Measurements from ENCODE around the gene TXNDC9. TPM values are rescaled to one million over a fixed set of nuclear protein-coding genes. Genes with fewer than 3 reads are reported as not detected.
A peak's percentile ranks its signal among the peaks of the same experiment; 100 is the strongest.
"Not testable (repeated sequence)": the region's sequence is repeated elsewhere in the genome, so short reads cannot be mapped to it uniquely, and the experiment has no call there.

Gene TXNDC9
- total and polyA plus RNA-seq, 9 donors = 20.7 to 31.4 (median 24.7) TPM

DNA sequence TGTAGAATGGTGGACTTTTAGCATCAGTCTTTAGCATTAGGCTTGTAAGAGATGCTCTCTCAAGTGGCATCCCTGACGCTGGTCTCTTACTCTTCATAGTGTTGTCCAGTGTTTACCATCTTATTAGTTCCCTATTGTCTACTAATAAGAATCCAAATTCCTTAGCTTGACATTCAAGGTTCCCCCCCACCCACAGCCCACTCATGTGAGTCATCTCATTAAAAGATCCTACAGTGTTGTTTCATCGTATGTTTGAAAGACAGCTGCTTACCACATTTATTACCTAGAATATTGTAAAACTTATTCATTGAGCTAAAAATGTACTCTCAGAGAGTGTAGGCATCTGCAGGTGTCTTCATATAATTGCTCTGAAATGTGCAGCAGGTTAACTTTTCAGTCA is 29.5 kb upstream of the TXNDC9 start:
- Histone ChIP-seq H3K36me3 (ENCODE audit: control insufficient read depth, insufficient read depth, low read length) (peaks cover 35% of the 10 kb centered on the region), H3K4me3 (ENCODE audit: low read length) (no peak overlapping the region), H3K4me1 (ENCODE audit: control insufficient read depth, insufficient read depth, low read length) (no peaks in the 10 kb centered on the region), H3K27me3 (ENCODE audit: control insufficient read depth, insufficient read depth, low read length) (no peaks in the 10 kb centered on the region), H3K27ac (ENCODE audit: low read length) (no peak overlapping the region), H3K9me3 (replicated peaks; ENCODE audit: control insufficient read depth, low read depth, low read length) (no peaks in the 10 kb centered on the region)
- DNase-seq = no peak
- WGBS (ENCODE audit: insufficient coverage) = no CpG with 5 or more reads among the region's 2 CpGs

GRCh38 chr2:99356853-99357252 is 20.7 kb upstream of the TXNDC9 start:
- Histone ChIP-seq H3K4me3 (ENCODE audit: low read length) (no peak overlapping the region), H3K27ac (ENCODE audit: low read length) (no peak overlapping the region), H3K36me3 (ENCODE audit: control insufficient read depth, insufficient read depth, low read length) (peaks cover 2% of the 10 kb centered on the region), H3K9me3 (replicated peaks; ENCODE audit: control insufficient read depth, low read depth, low read length) (no peaks in the 10 kb centered on the region), H3K27me3 (ENCODE audit: control insufficient read depth, insufficient read depth, low read length) (no peaks in the 10 kb centered on the region), H3K4me1 (ENCODE audit: control insufficient read depth, insufficient read depth, low read length) (no peaks in the 10 kb centered on the region)
- DNase-seq = no peak

DNA sequence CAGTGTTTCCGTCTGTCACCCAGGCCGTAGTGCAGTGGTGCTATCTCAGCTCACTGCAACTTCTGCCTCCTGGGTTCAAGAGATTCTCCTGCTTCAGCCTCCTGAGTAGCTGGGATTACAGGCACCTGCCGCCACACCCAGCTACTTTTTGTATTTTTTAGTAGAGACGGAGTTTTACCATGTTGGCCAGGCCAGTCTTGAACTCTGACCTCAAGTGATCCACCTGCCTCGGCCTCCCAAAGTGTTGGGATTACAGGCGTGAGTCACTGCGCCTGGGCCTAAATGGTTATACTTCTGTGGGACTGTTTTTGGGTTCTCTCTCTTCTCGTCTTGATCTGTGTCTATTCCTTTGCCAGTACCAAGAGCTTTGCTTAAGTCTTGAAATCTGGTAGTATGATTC is 18.7 kb upstream of the TXNDC9 start:
- not testable (repeated sequence) for H3K36me3 ChIP-seq (ENCODE audit: control insufficient read depth, insufficient read depth, low read length); H3K4me3 ChIP-seq (ENCODE audit: low read length); H3K4me1 ChIP-seq (ENCODE audit: control insufficient read depth, insufficient read depth, low read length); H3K9me3 ChIP-seq (replicated peaks; ENCODE audit: control insufficient read depth, low read depth, low read length); H3K27me3 ChIP-seq (ENCODE audit: control insufficient read depth, insufficient read depth, low read length); DNase-seq; H3K27ac ChIP-seq (ENCODE audit: low read length)
- WGBS (ENCODE audit: insufficient coverage) = 90% methylated on average over 3 of the region's 8 CpGs

DNA sequence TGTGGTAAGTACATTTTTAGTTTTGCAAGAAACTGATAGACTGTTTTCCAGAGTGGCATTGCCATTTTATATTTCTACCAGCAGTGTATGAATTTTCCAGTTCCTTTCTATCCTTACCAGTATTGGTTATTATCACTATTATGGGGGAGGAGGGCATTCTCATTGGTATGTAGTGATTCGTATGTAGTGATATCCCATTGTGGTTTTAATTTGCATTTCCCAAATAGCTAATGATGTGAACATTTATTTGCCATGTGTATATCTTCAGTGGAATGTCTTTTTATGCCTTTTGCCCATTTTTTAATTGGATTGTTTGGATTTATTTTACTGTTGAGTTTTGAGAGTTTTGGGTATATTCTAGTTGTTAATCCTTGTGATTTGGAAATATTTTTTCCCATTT is 17.9 kb upstream of the TXNDC9 start:
- Histone ChIP-seq H3K4me1 (ENCODE audit: control insufficient read depth, insufficient read depth, low read length) (no peaks in the 10 kb centered on the region), H3K4me3 (ENCODE audit: low read length) (no peak overlapping the region), H3K36me3 (ENCODE audit: control insufficient read depth, insufficient read depth, low read length) (no peaks in the 10 kb centered on the region), H3K27me3 (ENCODE audit: control insufficient read depth, insufficient read depth, low read length) (no peaks in the 10 kb centered on the region), H3K9me3 (replicated peaks; ENCODE audit: control insufficient read depth, low read depth, low read length) (no peaks in the 10 kb centered on the region), H3K27ac (ENCODE audit: low read length) (no peak overlapping the region)
- WGBS (ENCODE audit: insufficient coverage) = no CpG with 5 or more reads among the region's 1 CpG
- DNase-seq = no peak

DNA sequence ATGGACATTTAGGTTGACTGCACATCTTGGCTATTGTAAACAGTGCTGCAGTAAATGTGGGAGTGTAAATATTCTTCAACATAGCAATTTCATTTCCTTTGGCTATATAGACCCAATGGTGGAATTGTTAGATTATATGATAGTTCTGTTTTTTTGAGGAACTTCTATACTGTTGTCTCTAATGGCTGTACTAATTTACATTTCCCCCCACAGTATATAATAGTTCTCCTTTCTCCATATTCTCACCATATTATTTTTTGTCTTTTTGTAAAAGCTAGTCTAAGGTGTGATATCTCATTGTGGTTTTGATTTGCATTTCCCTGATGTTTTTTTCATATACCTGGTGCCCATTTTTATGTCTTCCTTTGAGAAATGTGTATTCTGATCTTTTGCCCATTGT is 14.1 kb upstream of the TXNDC9 start:
- Histone ChIP-seq H3K27ac (ENCODE audit: low read length) (no peak overlapping the region), H3K4me1 (ENCODE audit: control insufficient read depth, insufficient read depth, low read length) (no peaks in the 10 kb centered on the region), H3K9me3 (replicated peaks; ENCODE audit: control insufficient read depth, low read depth, low read length) (no peaks in the 10 kb centered on the region), H3K36me3 (ENCODE audit: control insufficient read depth, insufficient read depth, low read length) (no peaks in the 10 kb centered on the region), H3K4me3 (ENCODE audit: low read length) (no peak overlapping the region), H3K27me3 (ENCODE audit: control insufficient read depth, insufficient read depth, low read length) (no peaks in the 10 kb centered on the region)
- DNase-seq = no peak

DNA sequence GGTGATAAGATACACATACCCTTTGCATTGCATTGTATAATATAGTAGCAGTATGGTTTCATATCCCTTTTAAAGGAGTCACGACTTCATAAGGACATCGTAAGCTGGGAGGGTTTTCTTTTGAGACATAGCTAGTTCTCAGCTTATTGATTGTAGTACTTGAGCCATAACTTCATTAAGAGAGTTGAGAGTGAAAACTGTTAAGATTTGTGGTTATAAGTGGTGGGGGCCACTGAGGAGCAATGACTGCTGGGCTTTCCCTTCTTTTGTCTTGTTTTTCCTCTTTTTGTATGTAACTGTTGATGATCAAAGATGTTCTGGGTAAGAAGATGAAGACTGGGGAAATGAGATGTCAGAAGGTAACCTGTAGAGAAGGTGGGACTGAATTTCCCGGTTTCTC is 12.0 kb upstream of the TXNDC9 start:
- no peaks in the 10 kb centered on the region for H3K27me3 ChIP-seq (ENCODE audit: control insufficient read depth, insufficient read depth, low read length)
- no peak overlapping the region for H3K4me3 ChIP-seq (ENCODE audit: low read length)
- WGBS (ENCODE audit: insufficient coverage) = no CpG with 5 or more reads among the region's 3 CpGs
- H3K4me1 ChIP-seq (ENCODE audit: control insufficient read depth, insufficient read depth, low read length) = no peaks in the 10 kb centered on the region
- no peak overlapping the region for H3K27ac ChIP-seq (ENCODE audit: low read length)
- no peak for DNase-seq
- H3K36me3 ChIP-seq (ENCODE audit: control insufficient read depth, insufficient read depth, low read length) = no peaks in the 10 kb centered on the region
- H3K9me3 ChIP-seq (replicated peaks; ENCODE audit: control insufficient read depth, low read depth, low read length) = no peaks in the 10 kb centered on the region

- no peak overlapping the region for H3K27ac ChIP-seq (ENCODE audit: low read length)
- no peaks in the 10 kb centered on the region for H3K9me3 ChIP-seq (replicated peaks; ENCODE audit: control insufficient read depth, low read depth, low read length)
- no peaks in the 10 kb centered on the region for H3K27me3 ChIP-seq (ENCODE audit: control insufficient read depth, insufficient read depth, low read length)
- H3K4me3 ChIP-seq (ENCODE audit: low read length) = no peak overlapping the region
- DNase-seq = no peak
- H3K4me1 ChIP-seq (ENCODE audit: control insufficient read depth, insufficient read depth, low read length) = no peaks in the 10 kb centered on the region
- H3K36me3 ChIP-seq (ENCODE audit: control insufficient read depth, insufficient read depth, low read length) = no peaks in the 10 kb centered on the region
These were observed 10.1 kb upstream of the TXNDC9 start for GRCh38 chr2:99346218-99346617.

DNA sequence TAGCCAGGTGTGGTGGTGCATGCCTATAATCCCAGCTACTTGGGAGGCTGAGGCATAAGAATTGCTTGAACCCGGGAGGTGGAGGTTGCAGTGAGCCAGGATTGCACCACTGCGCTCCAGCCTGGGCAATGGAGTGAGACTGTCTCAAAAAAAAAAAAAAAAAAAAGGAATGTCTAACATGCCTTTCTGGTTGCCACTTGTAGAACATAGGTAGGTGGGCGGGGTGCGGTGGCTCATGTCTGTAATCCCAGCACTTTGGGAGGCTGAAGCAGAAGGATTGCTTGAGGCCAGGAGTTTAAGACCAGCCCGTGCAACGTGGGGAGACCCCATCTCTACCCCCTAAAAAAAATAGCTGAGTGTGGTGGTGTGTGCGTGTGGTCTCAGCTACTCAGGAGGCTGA is 9.3 kb upstream of the TXNDC9 start:
- H3K27me3 ChIP-seq (ENCODE audit: control insufficient read depth, insufficient read depth, low read length); H3K36me3 ChIP-seq (ENCODE audit: control insufficient read depth, insufficient read depth, low read length); H3K9me3 ChIP-seq (replicated peaks; ENCODE audit: control insufficient read depth, low read depth, low read length); DNase-seq; H3K27ac ChIP-seq (ENCODE audit: low read length); H3K4me3 ChIP-seq (ENCODE audit: low read length); H3K4me1 ChIP-seq (ENCODE audit: control insufficient read depth, insufficient read depth, low read length): not testable (repeated sequence)
- WGBS (ENCODE audit: insufficient coverage) = 93% methylated on average over 2 of the region's 7 CpGs

GRCh38 chr2:99342536-99342935 is 6.4 kb upstream of the TXNDC9 start:
- H3K4me1 ChIP-seq (ENCODE audit: control insufficient read depth, insufficient read depth, low read length) = peaks cover 8% of the 10 kb centered on the region
- WGBS (ENCODE audit: insufficient coverage) = no CpG with 5 or more reads among the region's 2 CpGs
- H3K4me3 ChIP-seq (ENCODE audit: low read length) = no peak overlapping the region
- H3K9me3 ChIP-seq (replicated peaks; ENCODE audit: control insufficient read depth, low read depth, low read length) = no peaks in the 10 kb centered on the region
- no peak for DNase-seq
- no peaks in the 10 kb centered on the region for H3K27me3 ChIP-seq (ENCODE audit: control insufficient read depth, insufficient read depth, low read length)
- H3K27ac ChIP-seq (ENCODE audit: low read length) = no peak overlapping the region
- no peaks in the 10 kb centered on the region for H3K36me3 ChIP-seq (ENCODE audit: control insufficient read depth, insufficient read depth, low read length)

- WGBS (ENCODE audit: insufficient coverage) = no CpG with 5 or more reads among the region's 8 CpGs
- Histone ChIP-seq H3K36me3 (ENCODE audit: control insufficient read depth, insufficient read depth, low read length) (no peaks in the 10 kb centered on the region), H3K27ac (ENCODE audit: low read length) (no peak overlapping the region), H3K4me1 (ENCODE audit: control insufficient read depth, insufficient read depth, low read length) (peaks cover 8% of the 10 kb centered on the region), H3K4me3 (ENCODE audit: low read length) (no peak overlapping the region), H3K27me3 (ENCODE audit: control insufficient read depth, insufficient read depth, low read length) (no peaks in the 10 kb centered on the region), H3K9me3 (replicated peaks; ENCODE audit: control insufficient read depth, low read depth, low read length) (no peaks in the 10 kb centered on the region)
- DNase-seq = no peak
These were observed 4.6 kb upstream of the TXNDC9 start for GRCh38 chr2:99340669-99341236.

DNA sequence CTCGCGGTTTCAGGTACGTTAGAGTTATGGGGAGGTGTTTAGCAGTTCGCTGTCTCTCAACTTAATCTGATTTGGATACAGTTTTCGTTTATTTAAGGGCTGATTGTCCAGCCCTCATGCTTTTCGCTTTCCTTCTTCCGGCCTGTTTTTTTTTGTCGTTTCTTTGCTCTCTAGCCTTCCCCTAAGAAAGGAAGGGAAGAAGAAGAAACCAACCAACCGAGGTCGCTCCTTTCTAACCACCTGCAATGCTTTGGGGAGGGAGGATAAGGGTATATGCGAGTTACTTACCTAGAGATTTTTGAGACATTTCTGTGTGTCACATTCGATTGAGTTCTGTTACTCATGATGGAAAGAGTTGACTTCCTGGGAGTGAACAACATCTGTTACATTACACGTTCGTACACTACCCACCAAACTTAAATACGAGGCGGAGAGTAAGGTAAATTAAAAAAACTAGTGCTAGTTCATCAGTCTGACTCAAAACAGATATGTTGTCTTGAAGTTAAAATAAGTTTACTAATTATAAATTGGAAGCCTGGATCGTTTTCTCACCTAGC is 2.0 kb upstream of the TXNDC9 start:
- Histone ChIP-seq H3K4me3 (ENCODE audit: low read length) (peak overlapping the region; percentile 89), H3K4me1 (ENCODE audit: control insufficient read depth, insufficient read depth, low read length) (peaks cover 12% of the 10 kb centered on the region), H3K27ac (ENCODE audit: low read length) (peak overlapping the region; percentile 98), H3K27me3 (ENCODE audit: control insufficient read depth, insufficient read depth, low read length) (no peaks in the 10 kb centered on the region), H3K9me3 (replicated peaks; ENCODE audit: control insufficient read depth, low read depth, low read length) (no peaks in the 10 kb centered on the region), H3K36me3 (ENCODE audit: control insufficient read depth, insufficient read depth, low read length) (no peaks in the 10 kb centered on the region)
- peak; percentile 15 for DNase-seq
- 80% methylated on average over 1 of the region's 17 CpGs for WGBS (ENCODE audit: insufficient coverage)
